NCI-H187 treated with DMSO at 0.1 percent for 48 hours (cell line): ENCODE data around the gene TRIP6.

Source experiments
- DNase-seq: peaks from one replicate; lab custom pipeline; 2025; lab: John Stamatoyannopoulos, UW

The TRIP6 gene

GRCh38 chr7:100867040-100867775 lies at the start of gene TRIP6:
TRIP6 (plus strand) TSS chr7:100867387; CDS start chr7:100867498, 111 bp downstream.
- no peak for DNase-seq

- DNase-seq, result no peak
Measured at GRCh38 chr7:100818366-100818765, 48.8 kb upstream of the TRIP6 start.

GRCh38 chr7:100818825-100819224 lies 48.4 kb upstream of the TRIP6 start:
- no peak for DNase-seq

- DNase-seq, result no peak
Measured at GRCh38 chr7:100819586-100819985, 47.6 kb upstream of the TRIP6 start.

- no peak for DNase-seq
Measured at GRCh38 chr7:100822236-100823139, 44.7 kb upstream of the TRIP6 start.

- no peak for DNase-seq
Measured at GRCh38 chr7:100823140-100823525, 44.1 kb upstream of the TRIP6 start.

GRCh38 chr7:100823534-100823933 lies 43.7 kb upstream of the TRIP6 start:
- no peak for DNase-seq

GRCh38 chr7:100824499-100825214 lies 42.5 kb upstream of the TRIP6 start:
- DNase-seq, result no peak

GRCh38 chr7:100825215-100825671 lies 41.9 kb upstream of the TRIP6 start:
- no peak for DNase-seq

GRCh38 chr7:100825751-100826513 lies 41.3 kb upstream of the TRIP6 start:
- DNase-seq, result no peak

- no peak for DNase-seq
Measured at GRCh38 chr7:100826514-100827329, 40.5 kb upstream of the TRIP6 start.

GRCh38 chr7:100827330-100828226 lies 39.6 kb upstream of the TRIP6 start, which contains the start of gene EPHB4:
EPHB4 (minus strand) TSS chr7:100827523; CDS start chr7:100827030, 493 bp downstream.
- no peak for DNase-seq

GRCh38 chr7:100829150-100829716 lies 38.0 kb upstream of the TRIP6 start:
- DNase-seq, result no peak

GRCh38 chr7:100830396-100830795 lies 36.8 kb upstream of the TRIP6 start:
- DNase-seq, result no peak

GRCh38 chr7:100832281-100832633 lies 34.9 kb upstream of the TRIP6 start:
- DNase-seq, result no peak

- no peak for DNase-seq
Measured at GRCh38 chr7:100835903-100836811, 31.0 kb upstream of the TRIP6 start.

- DNase-seq, result no peak
Measured at GRCh38 chr7:100836812-100837098, 30.4 kb upstream of the TRIP6 start.

GRCh38 chr7:100837099-100837836 lies 29.9 kb upstream of the TRIP6 start:
- DNase-seq, result peak; percentile 79
